SK-N-SH treated with all-trans-retinoic acid at 6 μM for 48 hours (cell line): ENCODE data around the gene LSM12.

Experiments
- ARNTL ChIP-seq: fragments of 450-650 bp; formaldehyde crosslinking; IDR thresholded peaks from 2 replicates; pipeline ENCODE4 v1.5.0; 2020; ENCODE audit warnings: low read depth, mild to moderate bottlenecking, moderate library complexity, borderline replicate concordance
- BACH2 ChIP-seq: fragments of 250-450 bp; sonication (Bioruptor Pico); IDR thresholded peaks from 2 replicates; pipeline ENCODE4 v1.9.0; 2021; ENCODE audit warnings: mild to moderate bottlenecking, borderline replicate concordance
- GLIS3 ChIP-seq: fragments of 250-450 bp; sonication (Bioruptor Pico); IDR thresholded peaks from 2 replicates; pipeline ENCODE4 v1.5.0; 2020; ENCODE audit warnings: mild to moderate bottlenecking, moderate library complexity
- ISL1 ChIP-seq: fragments of 250-450 bp; sonication (Bioruptor Pico); IDR thresholded peaks from 2 replicates; pipeline ENCODE4 v2.1.2; 2022; ENCODE audit warnings: mild to moderate bottlenecking, moderate library complexity
- RARB ChIP-seq: fragments of 250-450 bp; sonication (Bioruptor Pico); IDR thresholded peaks from 2 replicates; pipeline ENCODE4 v1.8.0; 2021; ENCODE audit warnings: mild to moderate bottlenecking, moderate library complexity
- TCF4 ChIP-seq: fragments of 250-450 bp; sonication (Bioruptor Pico); IDR thresholded peaks from 2 replicates; pipeline ENCODE4 v1.8.0; 2021; ENCODE audit warnings: mild to moderate bottlenecking, moderate library complexity, borderline replicate concordance
- TOX ChIP-seq: fragments of 250-450 bp; sonication (Bioruptor Pico); IDR thresholded peaks from 2 replicates; pipeline ENCODE4 v1.8.0; 2021; ENCODE audit warnings: mild to moderate bottlenecking, moderate library complexity, borderline replicate concordance
- TSHZ2 ChIP-seq: fragments of 250-450 bp; sonication (Bioruptor Pico); IDR thresholded peaks from 2 replicates; pipeline ENCODE4 v1.5.0; 2020; ENCODE audit warnings: mild to moderate bottlenecking, moderate library complexity
- ZFP3 ChIP-seq: fragments of 250-450 bp; sonication (Bioruptor Pico); IDR thresholded peaks from 2 replicates; pipeline ENCODE4 v1.5.0; 2020; ENCODE audit warnings: mild to moderate bottlenecking, moderate library complexity
- ZFP30 ChIP-seq: fragments of 450-650 bp; formaldehyde crosslinking; IDR thresholded peaks from 2 replicates; pipeline ENCODE4 v1.5.0; 2022; ENCODE audit warnings: mild to moderate bottlenecking, moderate library complexity
- ZNF8 ChIP-seq: fragments of 450-650 bp; formaldehyde crosslinking; IDR thresholded peaks from 2 replicates; pipeline ENCODE4 v1.5.0; 2020; ENCODE audit warnings: mild to moderate bottlenecking, moderate library complexity
- TF ChIP-seq, protein P1 (sequence below): fragments of 250-450 bp; sonication (Bioruptor Pico); IDR thresholded peaks from 2 replicates; pipeline ENCODE4 v1.8.0; 2020; ENCODE audit warnings: mild to moderate bottlenecking, moderate library complexity, borderline replicate concordance

DNA sequence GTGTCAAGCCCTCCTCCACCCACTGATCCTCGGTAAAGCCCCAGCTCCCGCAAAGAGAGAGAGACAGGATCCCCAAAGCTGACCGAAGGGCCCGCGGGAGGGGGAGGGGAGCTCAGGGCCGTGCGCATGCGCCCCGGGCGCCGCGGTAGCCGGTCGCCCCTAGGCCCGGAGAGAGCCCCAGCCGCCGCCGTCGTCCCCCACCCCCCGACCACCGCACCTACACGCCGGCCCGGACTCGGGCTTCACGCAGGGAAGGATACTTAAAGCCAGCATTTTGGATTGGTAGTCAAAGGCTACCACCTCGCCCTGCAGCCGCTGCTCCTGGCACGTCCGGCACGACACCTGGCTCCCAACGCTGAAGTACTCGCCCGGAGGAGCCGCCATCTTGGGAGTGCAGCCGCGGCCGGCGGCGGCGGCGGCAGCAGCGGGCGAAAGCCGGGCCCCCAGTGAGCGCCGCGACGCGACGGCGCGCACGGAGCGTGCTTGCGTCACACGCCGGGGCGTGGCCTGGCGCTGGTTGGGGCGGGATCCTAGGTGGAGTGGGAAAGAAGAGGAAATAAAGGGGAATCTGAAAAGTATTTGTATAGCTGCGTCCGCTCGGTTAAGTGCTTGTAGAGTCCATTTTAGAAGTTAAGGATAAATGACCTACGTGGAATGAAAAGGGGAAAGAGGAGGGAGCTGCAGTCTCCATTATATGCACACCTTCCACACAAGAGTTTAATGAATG lies at the start of gene LSM12:
- TF ChIP-seq ISL1 (CRISPR knock-in tag) (no peak), ARNTL (CRISPR knock-in tag) (no peak), TCF4 (CRISPR knock-in tag) (no peak), TOX (CRISPR knock-in tag) (no peak), ZFP30 (CRISPR knock-in tag) (no peak), ZNF8 (no peak), GLIS3 (CRISPR knock-in tag) (no peak), BACH2 (CRISPR knock-in tag) (no peak), ZFP3 (no peak), RARB (CRISPR knock-in tag) (no peak), TSHZ2 (CRISPR knock-in tag) (no peak)
- TF ChIP-seq, protein P1, sequence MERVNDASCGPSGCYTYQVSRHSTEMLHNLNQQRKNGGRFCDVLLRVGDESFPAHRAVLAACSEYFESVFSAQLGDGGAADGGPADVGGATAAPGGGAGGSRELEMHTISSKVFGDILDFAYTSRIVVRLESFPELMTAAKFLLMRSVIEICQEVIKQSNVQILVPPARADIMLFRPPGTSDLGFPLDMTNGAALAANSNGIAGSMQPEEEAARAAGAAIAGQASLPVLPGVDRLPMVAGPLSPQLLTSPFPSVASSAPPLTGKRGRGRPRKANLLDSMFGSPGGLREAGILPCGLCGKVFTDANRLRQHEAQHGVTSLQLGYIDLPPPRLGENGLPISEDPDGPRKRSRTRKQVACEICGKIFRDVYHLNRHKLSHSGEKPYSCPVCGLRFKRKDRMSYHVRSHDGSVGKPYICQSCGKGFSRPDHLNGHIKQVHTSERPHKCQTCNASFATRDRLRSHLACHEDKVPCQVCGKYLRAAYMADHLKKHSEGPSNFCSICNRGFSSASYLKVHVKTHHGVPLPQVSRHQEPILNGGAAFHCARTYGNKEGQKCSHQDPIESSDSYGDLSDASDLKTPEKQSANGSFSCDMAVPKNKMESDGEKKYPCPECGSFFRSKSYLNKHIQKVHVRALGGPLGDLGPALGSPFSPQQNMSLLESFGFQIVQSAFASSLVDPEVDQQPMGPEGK (CRISPR knock-in tag): no peak
